ENCODE data around the gene FAM81B.
A peak's percentile ranks its signal among the peaks of the same experiment; 100 is the strongest.

The FAM81B gene

GRCh38 chr5:95382801-95383200 is 8.4 kb upstream of the FAM81B start (continued):
- TF ChIP-seq ZNF133 (tag by site-specific recombination; IDR thresholded peaks at IDR 0.05) (no peak), ZNF670 (tag by site-specific recombination; IDR thresholded peaks at IDR 0.05; ENCODE audit: low read depth) (no peak), ZFHX2 (tag by site-specific recombination; conservative IDR thresholded peaks at IDR 0.05) (peak; percentile 22; the same call in 1 of the 2 replicates), ZNF488 (tag by site-specific recombination; IDR thresholded peaks at IDR 0.05) (no peak), ZNF529 (tag by site-specific recombination; IDR thresholded peaks at IDR 0.05; ENCODE audit: insufficient replicate concordance) (no peak), SP7 (tag by site-specific recombination; IDR thresholded peaks at IDR 0.05) (peak; percentile 99), ZNF654 (tag by site-specific recombination; IDR thresholded peaks at IDR 0.05; ENCODE audit: low read depth) (no peak), AEBP2 (tag by site-specific recombination; IDR thresholded peaks at IDR 0.05; ENCODE audit: borderline replicate concordance) (no peak), ZNF549 (tag by site-specific recombination; IDR thresholded peaks at IDR 0.05) (no peak), ZNF514 (tag by site-specific recombination; IDR thresholded peaks at IDR 0.05) (no peak), ZNF2 (tag by site-specific recombination; IDR thresholded peaks at IDR 0.05) (no peak), ZNF558 (tag by site-specific recombination; IDR thresholded peaks at IDR 0.05) (no peak), ZFP3 (tag by site-specific recombination; IDR thresholded peaks at IDR 0.05; ENCODE audit: low read depth) (no peak), ZNF658 (tag by site-specific recombination; IDR thresholded peaks at IDR 0.05) (no peak), YY2 (tag by site-specific recombination; IDR thresholded peaks at IDR 0.05) (no peak), FEZF1 (tag by site-specific recombination; IDR thresholded peaks at IDR 0.05) (peak; percentile 90), KLF1 (tag by site-specific recombination; IDR thresholded peaks at IDR 0.05) (no peak), ZNF580 (tag by site-specific recombination; IDR thresholded peaks at IDR 0.05) (peak; percentile 48; the same call in 1 of the 2 replicates), TRIM28 (IDR thresholded peaks at IDR 0.05; ENCODE audit: borderline replicate concordance, low read length) (peak; percentile 91), ZNF202 (tag by site-specific recombination; IDR thresholded peaks at IDR 0.05; ENCODE audit: borderline replicate concordance) (no peak), ATF2 (tag by site-specific recombination; IDR thresholded peaks at IDR 0.05; ENCODE audit: low read depth) (no peak), ZBTB48 (tag by site-specific recombination; IDR thresholded peaks at IDR 0.05) (no peak), ZBTB17 (tag by site-specific recombination; IDR thresholded peaks at IDR 0.05) (peak; percentile 77), ZNF560 (tag by site-specific recombination; IDR thresholded peaks at IDR 0.05; ENCODE audit: borderline replicate concordance) (no peak), KLF7 (tag by site-specific recombination; IDR thresholded peaks at IDR 0.05; ENCODE audit: borderline replicate concordance) (no peak), MZF1 (tag by site-specific recombination; IDR thresholded peaks at IDR 0.05; ENCODE audit: borderline replicate concordance) (no peak), ZNF223 (tag by site-specific recombination; IDR thresholded peaks at IDR 0.05) (no peak), ZBTB26 (tag by site-specific recombination; optimal IDR thresholded peaks at IDR 0.05) (no peak), ZFP37 (tag by site-specific recombination; IDR thresholded peaks at IDR 0.05) (0 out of 2 replicates have a peak, but pooled peaks have one; percentile 50), ZNF776 (tag by site-specific recombination; IDR thresholded peaks at IDR 0.05; ENCODE audit: borderline replicate concordance) (no peak), ZNF174 (tag by site-specific recombination; IDR thresholded peaks at IDR 0.05) (no peak), ZNF830 (tag by site-specific recombination; IDR thresholded peaks at IDR 0.05; ENCODE audit: low read depth) (no peak), SP3 (tag by site-specific recombination; IDR thresholded peaks at IDR 0.05) (peak; percentile 27), ZNF473 (tag by site-specific recombination; IDR thresholded peaks at IDR 0.05) (no peak), ZNF404 (tag by site-specific recombination; IDR thresholded peaks at IDR 0.05) (no peak), HOXC10 (CRISPR knock-in tag; IDR thresholded peaks at IDR 0.05) (no peak), ZNF311 (tag by site-specific recombination; IDR thresholded peaks at IDR 0.05; ENCODE audit: borderline replicate concordance) (no peak)

Data from HEK293 (cell line).